HG02678 (cell line): ENCODE data around the gene ALDH3B1.
"Not testable (repeated sequence)": the region's sequence is repeated elsewhere in the genome, so short reads cannot be mapped to it uniquely, and the experiment has no call there.

Experiments
- ATAC-seq: cut with Tn5 transposase; IDR thresholded peaks from one replicate; pipeline ENCODE4 v1.9.1; 2021; ENCODE audit warnings: mild to moderate bottlenecking, moderate library complexity; ENCODE audit not compliant: unreplicated experiment

ALDH3B1 gene, protein sequence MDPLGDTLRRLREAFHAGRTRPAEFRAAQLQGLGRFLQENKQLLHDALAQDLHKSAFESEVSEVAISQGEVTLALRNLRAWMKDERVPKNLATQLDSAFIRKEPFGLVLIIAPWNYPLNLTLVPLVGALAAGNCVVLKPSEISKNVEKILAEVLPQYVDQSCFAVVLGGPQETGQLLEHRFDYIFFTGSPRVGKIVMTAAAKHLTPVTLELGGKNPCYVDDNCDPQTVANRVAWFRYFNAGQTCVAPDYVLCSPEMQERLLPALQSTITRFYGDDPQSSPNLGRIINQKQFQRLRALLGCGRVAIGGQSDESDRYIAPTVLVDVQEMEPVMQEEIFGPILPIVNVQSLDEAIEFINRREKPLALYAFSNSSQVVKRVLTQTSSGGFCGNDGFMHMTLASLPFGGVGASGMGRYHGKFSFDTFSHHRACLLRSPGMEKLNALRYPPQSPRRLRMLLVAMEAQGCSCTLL

DNA sequence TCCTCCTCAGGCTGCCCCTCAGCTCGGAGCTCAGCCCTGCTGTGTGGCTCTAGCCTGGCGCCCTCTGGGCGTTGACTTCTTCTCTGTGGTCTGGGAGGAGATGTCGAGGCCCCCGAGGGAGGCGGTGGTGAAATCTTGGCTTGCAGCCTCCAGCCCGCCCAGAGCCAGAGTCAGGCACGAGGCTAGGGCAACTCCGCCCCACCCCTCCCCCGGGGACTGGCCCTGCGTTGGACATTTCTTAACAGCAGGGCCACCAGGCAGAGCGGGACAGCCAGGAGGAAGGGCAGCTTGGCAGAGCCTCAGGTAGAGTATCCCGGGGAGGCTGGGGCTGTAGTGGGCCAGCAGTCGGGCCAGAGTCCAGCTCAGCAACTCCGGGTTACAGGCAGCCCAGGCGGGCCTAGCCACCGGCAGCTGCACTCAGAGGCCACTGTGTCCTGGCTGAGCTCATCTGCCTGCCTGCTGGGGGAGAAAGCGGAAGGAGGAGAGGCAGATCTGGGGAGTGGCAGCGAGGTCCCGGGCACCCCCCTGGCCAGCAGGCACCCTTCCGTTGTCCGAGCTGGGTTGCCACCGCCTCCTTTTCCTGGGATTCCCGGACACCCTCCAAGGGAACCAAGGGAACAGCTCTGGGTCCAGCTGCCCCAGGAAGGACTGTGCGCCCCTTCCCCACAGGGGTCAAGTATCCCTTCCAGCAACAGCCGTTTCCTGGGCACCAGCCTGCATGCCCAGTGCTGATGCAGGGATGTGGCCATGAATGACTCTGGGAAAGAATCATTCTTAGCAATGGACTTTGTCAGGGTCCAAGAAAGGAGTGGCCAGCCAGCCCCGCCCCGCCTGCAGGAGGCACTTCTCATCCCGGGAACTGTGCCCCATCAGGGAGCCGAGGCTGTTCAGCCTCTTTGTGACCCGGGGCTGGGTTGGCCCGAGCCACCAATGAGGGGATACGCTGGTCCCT, at the start of gene ALDH3B1:
Gene ALDH3B1 (plus strand): TSS at position 238 of the 952 bp plus-strand sequence. CDS start 4,971 bp downstream, outside the sequence.
- no peak for ATAC-seq

DNA sequence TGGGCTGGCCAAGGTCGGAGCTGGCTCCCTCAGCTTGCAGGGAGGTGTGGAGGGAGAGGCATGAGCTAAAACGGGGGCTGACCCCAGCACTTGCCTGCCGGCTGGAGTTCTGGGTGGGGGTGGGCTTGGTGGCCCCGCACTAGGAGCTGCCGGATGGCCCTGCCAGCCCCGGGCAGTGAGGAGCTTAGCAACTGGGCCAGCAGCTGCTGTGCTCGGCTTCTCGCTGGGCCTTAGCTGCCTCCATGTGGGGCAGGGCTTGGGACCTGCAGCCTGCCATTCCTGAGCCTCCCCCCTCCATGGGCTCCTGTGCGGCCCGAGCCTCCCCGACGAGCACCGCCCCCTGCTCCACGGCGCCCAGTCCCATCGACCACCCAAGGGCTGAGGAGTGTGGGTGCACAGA, 46.9 kb upstream of the ALDH3B1 start:
- ATAC-seq, result not testable (repeated sequence)

DNA sequence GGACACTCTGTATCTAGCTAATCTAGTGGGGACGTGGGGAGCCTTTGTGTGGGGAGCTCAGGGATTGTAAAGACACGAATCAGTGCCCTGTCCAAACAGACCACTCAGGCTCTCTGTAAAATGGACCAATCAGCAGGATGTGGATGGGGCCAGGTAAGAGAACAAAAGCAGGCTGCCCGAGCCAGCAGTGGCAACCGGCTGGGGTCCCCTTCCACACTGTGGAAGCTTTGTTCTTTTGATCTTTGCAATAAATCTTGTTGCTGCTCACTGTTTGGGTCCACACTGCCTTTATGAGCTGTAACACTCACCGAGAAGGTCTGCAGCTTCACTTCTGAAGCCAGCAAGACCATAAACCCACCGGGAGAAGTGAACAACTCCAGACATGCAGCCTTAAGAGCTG, 46.2 kb upstream of the ALDH3B1 start:
- not testable (repeated sequence) for ATAC-seq

DNA sequence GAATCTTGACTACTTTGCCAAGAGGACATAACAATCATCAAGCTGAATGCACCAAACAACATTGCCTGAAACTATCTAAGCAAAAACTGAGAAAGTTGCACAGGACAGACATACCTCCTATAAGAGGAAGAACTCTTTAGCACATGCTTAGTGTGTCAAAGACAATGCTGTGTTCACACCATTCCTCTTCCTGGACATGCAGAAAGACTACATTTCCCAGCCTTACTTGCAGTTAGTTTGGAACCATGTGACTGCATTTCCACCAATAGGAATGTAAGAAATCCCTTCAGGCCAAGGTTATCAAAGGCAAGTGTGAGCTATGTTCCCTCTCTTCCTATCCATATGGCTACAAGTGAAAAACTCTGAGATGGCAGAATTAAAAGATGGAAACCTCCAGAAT, 45.4 kb upstream of the ALDH3B1 start:
- ATAC-seq, result not testable (repeated sequence)

DNA sequence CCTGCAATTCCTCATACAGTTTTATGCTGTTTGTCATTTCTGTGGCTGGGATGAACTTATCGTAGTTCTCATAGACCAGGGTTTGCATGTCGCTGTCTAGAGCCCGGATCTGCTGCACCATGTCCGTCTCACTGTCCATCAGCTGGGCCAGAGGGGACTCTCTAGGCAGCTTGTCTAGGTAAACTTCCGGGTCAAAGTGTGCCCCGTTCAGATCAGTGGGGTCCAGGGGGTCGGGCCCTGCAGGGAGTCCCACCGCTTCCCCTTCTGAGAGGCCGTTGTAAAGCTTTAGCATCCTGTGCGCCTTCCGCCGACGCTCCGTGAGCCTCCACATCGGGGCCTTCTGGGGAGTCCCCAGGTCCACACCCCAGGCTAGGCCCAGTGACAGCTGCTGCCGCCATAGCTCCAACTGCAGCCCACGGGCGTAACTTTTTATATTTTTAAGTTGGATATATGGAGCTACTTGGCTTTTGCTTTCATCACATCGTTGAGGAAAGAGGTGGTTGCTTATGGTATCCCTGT, 44.2 kb upstream of the ALDH3B1 start:
- ATAC-seq, result not testable (repeated sequence)

DNA sequence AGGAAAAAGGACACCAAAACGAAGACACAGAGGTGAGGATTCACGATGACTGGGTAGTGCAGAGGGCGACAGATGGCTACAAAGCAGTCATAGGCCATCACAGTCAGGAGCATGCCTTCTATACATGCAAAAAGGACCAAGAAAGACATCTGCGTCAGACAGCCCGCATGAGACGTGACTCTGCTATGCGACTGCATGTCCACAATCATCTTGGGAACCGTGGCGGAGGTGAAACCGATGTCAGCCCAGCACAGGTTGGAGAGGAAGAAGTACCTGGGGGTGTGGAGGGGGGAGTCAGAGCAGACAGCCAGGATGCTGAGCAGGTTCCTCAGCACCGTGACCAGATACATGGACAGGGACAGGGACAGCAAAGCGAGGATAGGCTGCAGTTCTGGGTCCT, 35.4 kb upstream of the ALDH3B1 start:
- ATAC-seq, result not testable (repeated sequence)

DNA sequence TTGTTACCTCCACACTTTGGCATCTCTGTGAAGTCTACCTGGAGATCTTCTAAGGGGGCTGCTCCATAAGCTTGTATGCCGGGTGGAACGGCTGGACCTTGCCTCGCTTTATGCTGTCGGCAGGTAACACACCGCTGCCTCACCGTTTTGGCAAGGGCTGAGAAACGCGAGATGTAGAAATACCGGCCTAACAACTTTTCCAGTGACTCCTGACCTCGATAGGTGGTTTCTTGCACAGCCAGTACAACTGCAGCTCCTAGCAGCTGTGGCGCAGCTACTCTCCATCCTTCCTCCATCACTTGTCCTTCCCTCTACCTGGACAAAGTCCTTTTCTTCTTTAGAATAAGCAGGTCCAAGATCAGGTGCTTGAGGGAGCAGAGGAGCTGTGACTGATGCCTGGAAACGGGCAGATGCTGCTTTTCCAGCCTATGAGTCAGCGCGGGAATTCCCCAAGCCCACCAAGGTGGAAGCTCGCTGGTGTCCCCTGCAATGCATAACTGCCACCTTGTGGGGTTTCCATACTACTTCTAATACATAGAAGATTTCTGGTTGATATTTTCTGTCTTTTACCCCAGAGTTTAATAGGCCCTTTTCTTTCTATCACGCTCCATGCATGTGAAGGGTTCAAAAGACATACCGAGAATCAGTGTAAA, 31.2 kb upstream of the ALDH3B1 start:
- ATAC-seq, result not testable (repeated sequence)

DNA sequence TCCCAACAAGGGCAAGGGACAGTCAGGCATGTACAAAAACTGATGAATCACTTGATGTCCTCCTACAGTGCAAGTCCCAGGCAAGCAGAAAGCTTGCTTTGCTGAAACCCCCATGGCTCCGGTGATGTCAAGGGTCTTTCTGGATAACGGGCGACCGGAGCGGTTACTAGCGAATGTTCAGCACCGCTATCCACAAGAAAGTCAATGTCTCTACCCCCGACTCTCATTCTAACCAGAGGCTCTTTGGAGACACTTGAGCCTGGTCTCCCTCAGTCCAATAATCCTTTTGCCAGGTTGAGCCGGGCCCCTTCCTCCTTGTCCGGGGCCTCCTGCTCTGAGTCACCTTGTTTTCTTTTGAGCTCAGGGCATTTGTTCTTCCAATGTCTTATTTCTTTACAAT, 28.9 kb upstream of the ALDH3B1 start:
- ATAC-seq, result not testable (repeated sequence)

DNA sequence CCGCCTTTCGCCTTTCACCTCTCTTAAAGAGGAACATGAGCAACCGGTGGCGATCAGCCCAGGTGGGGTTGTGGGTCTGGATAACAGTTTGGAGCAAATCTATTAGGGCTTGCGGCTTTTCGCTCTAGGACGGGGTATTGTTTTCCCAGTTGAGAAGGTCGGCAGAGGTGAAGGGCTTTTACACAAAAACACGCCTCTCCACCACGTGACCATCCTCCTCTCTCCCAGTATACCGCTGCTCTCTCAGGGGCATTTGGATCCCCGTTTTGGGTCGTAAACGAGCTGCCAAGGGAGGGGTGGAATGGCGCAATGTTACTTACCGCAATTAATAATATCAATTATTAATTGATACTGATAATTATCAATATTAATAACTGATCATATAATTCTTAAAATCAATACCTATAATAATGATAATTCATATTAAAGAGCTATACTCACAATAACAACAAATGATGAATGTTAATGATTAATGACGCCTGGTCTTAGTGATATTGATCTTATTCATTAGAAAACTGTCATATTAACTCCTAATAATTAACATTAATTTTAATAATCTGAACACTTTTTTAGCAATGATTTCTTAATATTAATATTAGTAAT, 27.8 kb upstream of the ALDH3B1 start:
- ATAC-seq, result not testable (repeated sequence)

DNA sequence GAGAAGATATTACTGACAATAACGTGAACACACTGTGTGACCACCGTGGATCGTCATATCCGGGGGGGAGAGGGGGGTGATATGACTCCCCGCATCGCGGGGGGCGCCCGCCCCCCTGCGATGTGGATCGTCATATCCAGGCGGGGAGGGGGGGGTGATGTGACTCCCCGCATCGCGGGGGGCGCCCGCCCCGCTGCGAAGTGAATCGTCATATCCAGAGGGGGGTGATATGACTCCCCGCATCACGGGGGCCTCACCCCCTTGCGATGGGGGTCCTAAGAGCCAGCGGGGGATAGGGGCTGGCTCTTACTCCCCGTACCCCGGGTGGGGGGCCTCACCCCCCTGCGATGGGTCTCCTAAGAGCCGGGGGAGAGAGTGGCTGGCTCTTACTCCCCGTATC, 26.2 kb upstream of the ALDH3B1 start:
- ATAC-seq, result no peak

DNA sequence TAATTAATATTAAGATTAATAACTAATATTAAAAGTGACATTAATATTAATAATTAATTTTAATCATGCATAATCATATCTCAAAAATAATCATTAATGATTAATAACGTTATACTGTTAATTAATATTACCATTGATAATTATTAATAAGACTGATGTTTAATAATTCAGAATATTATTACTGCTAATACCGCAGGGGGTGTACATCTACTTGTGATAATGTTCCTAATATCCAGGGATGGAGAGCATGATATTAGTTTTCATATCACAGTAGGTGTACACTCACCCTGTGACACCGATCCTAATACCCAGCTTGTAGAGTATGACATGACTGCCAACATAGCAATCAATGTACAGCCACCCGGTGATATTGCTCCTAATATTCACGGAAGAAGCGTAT, 24.8 kb upstream of the ALDH3B1 start:
- ATAC-seq, result not testable (repeated sequence)

DNA sequence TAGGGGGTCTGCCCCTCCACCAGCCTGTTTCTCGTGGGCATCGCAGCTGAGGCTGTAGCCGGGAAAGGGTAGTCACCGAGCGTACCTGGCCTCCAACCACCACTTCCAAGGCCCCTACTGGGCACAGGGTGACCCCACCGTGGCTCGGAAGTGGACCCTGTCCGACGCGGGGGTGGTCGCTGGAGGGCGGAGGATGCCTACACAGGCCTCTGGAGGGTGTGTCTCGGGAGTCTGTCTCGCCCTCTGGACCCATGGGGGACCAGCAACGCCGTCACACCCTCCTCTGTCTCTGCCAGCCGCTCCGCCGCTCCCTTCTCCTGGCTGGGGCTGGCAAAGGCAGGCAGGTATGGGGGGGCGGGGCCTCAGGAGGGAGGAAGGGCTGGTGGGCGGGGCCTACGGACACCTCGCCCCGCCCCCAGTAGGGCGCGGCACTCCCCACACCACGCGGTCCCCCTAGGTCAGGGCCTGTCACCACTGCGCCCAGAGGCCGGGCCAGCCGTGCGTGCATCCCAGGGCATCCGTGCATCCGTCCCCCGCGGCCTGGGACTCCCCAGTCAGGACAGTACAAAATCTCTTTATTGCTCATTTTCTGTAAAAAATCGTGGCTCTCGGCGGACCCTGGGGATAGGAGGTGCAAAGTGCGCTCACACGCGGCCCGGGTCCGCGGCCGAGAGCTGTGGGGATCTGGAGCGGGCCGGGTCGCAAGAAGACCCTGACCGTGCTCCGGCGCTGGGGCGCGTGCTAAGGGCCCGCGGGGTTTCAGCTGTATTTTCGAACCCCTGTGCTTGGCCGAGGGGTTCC, 19.4 kb upstream of the ALDH3B1 start:
- not testable (repeated sequence) for ATAC-seq

DNA sequence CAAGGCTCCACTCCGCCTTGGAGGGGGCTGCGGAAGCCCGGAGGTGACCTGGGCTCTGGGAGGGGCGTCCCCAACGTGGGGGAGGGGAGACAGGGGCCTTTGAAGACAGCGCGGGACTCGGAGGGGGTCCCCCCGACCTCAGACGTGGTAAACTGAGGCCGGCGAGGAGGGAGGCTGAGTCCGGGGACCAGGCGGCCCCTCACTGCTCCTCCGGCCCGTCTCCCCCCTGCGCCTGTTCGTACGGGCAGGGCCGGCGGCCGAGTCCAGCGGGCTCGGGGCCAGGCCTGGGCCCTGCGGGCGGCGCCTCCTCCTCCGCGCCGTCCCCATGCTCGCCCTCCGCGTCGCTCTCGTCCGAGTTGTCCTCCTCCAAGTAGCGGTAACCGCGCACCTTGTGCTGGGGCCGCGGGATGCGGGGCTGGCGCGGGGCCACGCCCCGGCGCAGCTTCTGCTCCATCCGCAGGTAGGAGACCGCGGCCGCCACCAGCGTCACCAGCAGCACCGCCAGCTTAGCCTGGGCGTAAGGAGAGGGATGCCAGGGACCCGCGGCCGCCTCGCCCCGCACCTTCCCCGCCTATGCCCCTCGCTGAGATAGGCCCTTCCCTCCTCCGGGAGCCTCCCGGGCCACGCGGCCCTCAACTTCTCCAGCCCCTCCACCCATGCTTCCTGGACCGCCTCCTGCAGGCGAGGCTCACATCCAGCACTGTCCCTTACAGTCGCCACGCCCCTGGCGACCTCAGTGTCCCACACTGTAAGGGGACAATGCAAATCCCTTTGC, 18.6 kb upstream of the ALDH3B1 start:
- not testable (repeated sequence) for ATAC-seq

DNA sequence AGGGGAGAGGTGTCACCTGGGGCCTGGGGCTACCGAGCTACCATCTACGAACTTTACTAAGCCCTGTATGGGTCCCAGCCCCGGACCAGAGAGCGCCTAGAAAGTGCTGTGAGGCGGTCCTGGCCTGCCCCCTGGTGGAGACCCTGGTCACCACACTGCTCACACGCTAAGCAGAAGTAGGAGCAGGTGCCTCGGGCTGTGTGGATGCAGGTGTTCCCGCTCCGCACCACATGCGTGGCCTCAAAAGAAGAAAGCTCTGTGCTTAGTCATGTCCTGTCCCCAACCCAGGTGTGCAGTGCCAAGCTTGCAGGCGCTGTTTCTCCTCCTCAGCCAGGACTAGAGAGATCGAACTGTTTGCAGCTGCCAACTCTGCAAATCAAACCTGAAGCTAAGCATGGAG, 16.3 kb upstream of the ALDH3B1 start:
- ATAC-seq, result not testable (repeated sequence)

DNA sequence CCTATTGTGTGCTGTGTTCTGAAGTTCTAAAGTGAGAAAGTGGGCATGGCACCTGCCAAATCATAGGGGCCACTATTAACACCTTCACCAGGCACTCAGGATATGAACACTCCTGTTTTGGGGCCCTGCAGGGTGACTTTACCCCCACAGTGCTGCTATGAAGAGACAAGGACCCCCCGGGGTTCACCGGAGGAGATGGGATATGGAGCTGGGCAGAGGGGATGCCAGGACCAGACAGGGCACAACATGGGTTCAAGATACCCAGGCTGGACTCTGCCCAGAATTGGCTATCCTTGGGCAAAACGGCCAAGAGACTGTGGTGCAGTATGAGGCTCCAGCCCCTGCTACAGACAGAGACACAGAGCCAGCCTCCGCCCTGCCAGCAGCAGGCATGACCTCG, 15.7 kb upstream of the ALDH3B1 start:
- not testable (repeated sequence) for ATAC-seq

DNA sequence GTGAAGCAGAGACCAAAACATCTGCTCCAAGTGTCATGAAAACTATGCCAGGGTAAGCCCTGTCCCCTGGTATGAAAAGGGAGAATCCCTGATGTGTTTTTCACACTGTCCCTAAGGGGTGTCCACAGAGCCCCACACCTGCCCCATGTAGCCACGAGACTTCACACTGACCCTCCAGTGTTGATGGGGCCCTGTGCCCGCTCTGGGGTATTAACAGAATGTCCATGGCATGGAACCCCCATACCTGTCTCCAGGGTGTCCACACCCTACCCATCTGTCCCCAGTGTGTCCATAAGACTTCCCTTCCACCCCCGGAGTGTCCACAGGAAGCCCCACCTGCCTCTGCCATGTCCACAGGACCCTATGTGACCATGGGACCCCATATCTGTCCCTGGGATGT, 15.0 kb upstream of the ALDH3B1 start:
- ATAC-seq, result not testable (repeated sequence)

DNA sequence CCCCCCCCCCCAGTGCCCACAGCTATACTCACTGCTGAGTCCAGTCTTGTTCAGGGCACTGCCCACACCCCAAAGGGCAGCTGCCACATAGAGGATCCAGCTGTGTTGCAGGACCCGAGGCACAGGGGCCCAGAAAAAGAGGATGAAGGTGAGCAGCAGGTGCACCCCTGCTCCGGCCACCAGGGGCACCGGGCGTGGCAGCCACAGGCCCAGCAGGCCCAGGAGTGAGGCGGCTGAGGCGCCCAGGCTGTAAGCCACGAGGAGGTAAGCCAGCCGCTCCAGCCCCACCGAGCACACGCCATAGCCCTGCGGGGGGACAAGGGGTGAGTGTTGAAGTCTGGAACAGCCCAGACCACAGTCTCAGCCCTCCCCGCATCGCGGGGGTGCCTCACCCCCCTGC, 14.5 kb upstream of the ALDH3B1 start:
- ATAC-seq, result not testable (repeated sequence)

DNA sequence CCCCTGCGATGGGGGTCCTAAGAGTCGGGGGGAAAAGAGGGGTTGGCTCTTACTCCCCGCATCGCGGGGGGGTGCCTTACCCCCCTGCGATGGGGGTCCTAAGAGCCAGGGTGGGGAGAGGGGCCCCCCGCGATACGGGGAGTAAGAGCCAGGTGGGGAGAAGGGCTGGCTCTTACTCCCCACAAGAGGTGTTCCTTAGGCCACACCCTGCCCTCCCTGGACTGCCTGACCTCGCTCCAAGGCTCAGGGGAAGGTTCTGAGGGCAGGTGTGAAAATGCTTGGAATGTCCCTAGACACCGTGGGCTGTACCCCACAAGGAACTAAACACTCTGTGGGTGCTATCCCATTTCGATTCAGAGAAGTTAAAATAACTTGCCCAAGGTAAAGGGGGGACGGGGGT, 14.1 kb upstream of the ALDH3B1 start:
- ATAC-seq, result no peak
